ENCODE results near the gene STN1. TPM values are rescaled to one million over a fixed set of nuclear protein-coding genes. Genes with fewer than 3 reads are reported as not detected.

Gene STN1
- total RNA-seq, 1 experiment from 2014 or later, result 28.9 TPM

- Histone ChIP-seq H3K27ac (ENCODE audit: low read length) (no peak overlapping the region), H3K4me3 (ENCODE audit: low read depth in 2 of 2, low read length in 2 of 2) (no peak overlapping the region), H3K27me3 (ENCODE audit: control insufficient read depth, insufficient read depth, low read length) (no peaks in the 10 kb centered on the region), H3K9me3 (ENCODE audit: control insufficient read depth, insufficient read depth, low read depth, low read length) (no peaks in the 10 kb centered on the region), H3K4me1 (ENCODE audit: control insufficient read depth, insufficient read depth, low read length) (no peaks in the 10 kb centered on the region), H3K36me3 (ENCODE audit: control insufficient read depth, insufficient read depth, low read length) (no peaks in the 10 kb centered on the region; the same call in 1 of the 2 replicates)
- ChIA-PET POLR2A (no interaction called here), CTCF (no interaction called here)
- in situ Hi-C loops (cut with HindIII; ENCODE audit: low pct_unique_long_range_greater_than_20kb, low sequenced_read_pairs), result no loop called here
- intact Hi-C loops (cut with micrococcal nuclease; ENCODE audit: unreplicated experiment), result no loop called here
- ATAC-seq (0 out of 2 replicates have a peak, but pooled peaks have one; percentile 23), DNase-seq (ENCODE audit: low read depth, low spot score) (no peak)
- BruUV-seq (replicated peaks), result no TSS peak
- TF ChIP-seq SIN3A (IDR thresholded peaks at IDR 0.05; ENCODE audit: borderline replicate concordance, insufficient read depth, low read depth, low read length), result no peak
- TF ChIP-seq TCF7L2 (IDR thresholded peaks at IDR 0.05; ENCODE audit: low read depth, low read length), result no peak
- no peak for TF ChIP-seq CTCF (IDR thresholded peaks at IDR 0.05)
- no peak for TF ChIP-seq POLR2AphosphoS5 (IDR thresholded peaks at IDR 0.05; ENCODE audit: low read depth, low read length)
- no peak for TF ChIP-seq REST (IDR thresholded peaks at IDR 0.05; ENCODE audit: insufficient read depth in 1 of 2, low read depth in 2 of 2, low read length in 1 of 2)
These were observed 38.6 kb downstream of the STN1 start for GRCh38 chr10:103879409-103879808.

GRCh38 chr10:103877861-103878260 is 40.1 kb downstream of the STN1 start:
- Histone ChIP-seq H3K4me1 (ENCODE audit: control insufficient read depth, insufficient read depth, low read length) (no peaks in the 10 kb centered on the region), H3K9me3 (ENCODE audit: control insufficient read depth, insufficient read depth, low read depth, low read length) (no peaks in the 10 kb centered on the region), H3K4me3 (ENCODE audit: low read depth in 2 of 2, low read length in 2 of 2) (no peak overlapping the region), H3K27me3 (ENCODE audit: control insufficient read depth, insufficient read depth, low read length) (no peaks in the 10 kb centered on the region), H3K36me3 (ENCODE audit: control insufficient read depth, insufficient read depth, low read length) (no peaks in the 10 kb centered on the region), H3K27ac (ENCODE audit: low read length) (no peak overlapping the region)
- BruUV-seq (replicated peaks), result no TSS peak
- in situ Hi-C loops (cut with HindIII; ENCODE audit: low pct_unique_long_range_greater_than_20kb, low sequenced_read_pairs) (no loop called here), intact Hi-C loops (cut with micrococcal nuclease; ENCODE audit: unreplicated experiment) (no loop called here)
- ChIA-PET CTCF (no interaction called here), POLR2A (no interaction called here)
- no peak for DNase-seq (ENCODE audit: low read depth, low spot score)
- TF ChIP-seq TCF7L2 (IDR thresholded peaks at IDR 0.05; ENCODE audit: low read depth, low read length), result no peak
- no peak for ATAC-seq

GRCh38 chr10:103876155-103876554 is 41.8 kb downstream of the STN1 start:
- in situ Hi-C loops (cut with HindIII; ENCODE audit: low pct_unique_long_range_greater_than_20kb, low sequenced_read_pairs), result no loop called here
- Histone ChIP-seq H3K9me3 (ENCODE audit: control insufficient read depth, insufficient read depth, low read depth, low read length) (no peaks in the 10 kb centered on the region), H3K36me3 (ENCODE audit: control insufficient read depth, insufficient read depth, low read length) (no peaks in the 10 kb centered on the region), H3K27ac (ENCODE audit: low read length) (no peak overlapping the region), H3K4me3 (ENCODE audit: low read depth in 2 of 2, low read length in 2 of 2) (no peak overlapping the region), H3K4me1 (ENCODE audit: control insufficient read depth, insufficient read depth, low read length) (no peaks in the 10 kb centered on the region), H3K27me3 (ENCODE audit: control insufficient read depth, insufficient read depth, low read length) (no peaks in the 10 kb centered on the region)
- no TSS peak for BruUV-seq (replicated peaks)
- CTCF ChIA-PET, result no interaction called here
- POLR2A ChIA-PET, result no interaction called here
- no peak for DNase-seq (ENCODE audit: low read depth, low spot score)
- intact Hi-C loops (cut with micrococcal nuclease; ENCODE audit: unreplicated experiment), result no loop called here
- TF ChIP-seq SIN3A (IDR thresholded peaks at IDR 0.05; ENCODE audit: borderline replicate concordance, insufficient read depth, low read depth, low read length), result no peak
- ATAC-seq, result no peak
